Bronchial epithelial cell (primary cell): ENCODE data around the gene UNC5B. TPM values are rescaled to one million over a fixed set of nuclear protein-coding genes. Genes with fewer than 3 reads are reported as not detected.
A peak's percentile ranks its signal among the peaks of the same experiment; 100 is the strongest.

ENCODE experiments used
- DNase-seq: peaks from one replicate; pipeline ENCODE4 v3.0.0-alpha.2; 2010; ENCODE audit warnings: low read depth
- FAIRE-seq: peaks from 2 replicates; lab custom pipeline; 2011; peaks lifted over from hg19 to GRCh38; lab: Jason Lieb, UNC
- H3K27me3 ChIP-seq: 2 replicates; pipeline ENCODE4 v1.5.1; 2011; ENCODE audit warnings: low read length; ENCODE audit not compliant: control insufficient read depth, insufficient read depth
- H3K36me3 ChIP-seq: 2 replicates; pipeline ENCODE4 v1.5.1; 2011; ENCODE audit warnings: low read length; ENCODE audit not compliant: control insufficient read depth, insufficient read depth
- H3K4me3 ChIP-seq: 2 replicates; pipeline ENCODE4 v1.5.1; 2011; ENCODE audit warnings: mild to moderate bottlenecking, low read depth, low read length, control low read depth
- CTCF ChIP-seq: IDR thresholded peaks from 2 replicates; pipeline ENCODE4 v1.5.1; 2011; ENCODE audit warnings: mild to moderate bottlenecking, moderate library complexity, low read length, control low read depth, inconsistent platforms; ENCODE audit not compliant: insufficient read depth, severe bottlenecking
- total RNA-seq: library from RNA; depleted of rRNA; stranded (reverse); fragments of >200 nt; gene quantifications from 2 replicates; pipeline ENCODE4 v1.2.1, GENCODE V29; 2014

The UNC5B gene
- total RNA-seq, 1 donor from 2014 or later: 36.6 TPM

- no peak for DNase-seq
- TF ChIP-seq CTCF: no peak
- no peak for FAIRE-seq
- no peaks in the 10 kb centered on the region for H3K36me3 ChIP-seq
- no peak overlapping the region for H3K4me3 ChIP-seq
- no peaks in the 10 kb centered on the region for H3K27me3 ChIP-seq
These were observed 21.9 kb downstream of the UNC5B start for GRCh38 chr10:71234004-71234894.

- FAIRE-seq: no peak
These were observed 22.8 kb downstream of the UNC5B start for GRCh38 chr10:71234970-71235685.

GRCh38 chr10:71235808-71236207 lies 23.4 kb downstream of the UNC5B start:
- no peaks in the 10 kb centered on the region for H3K27me3 ChIP-seq
- DNase-seq (no peak), FAIRE-seq (no peak)
- H3K36me3 ChIP-seq: no peaks in the 10 kb centered on the region
- TF ChIP-seq CTCF: no peak
- H3K4me3 ChIP-seq: no peak overlapping the region

More at GRCh38 chr10:71234970-71235685, 22.8 kb downstream of the UNC5B start:
- DNase-seq: no peak
- no peak overlapping the region for H3K4me3 ChIP-seq
- no peaks in the 10 kb centered on the region for H3K36me3 ChIP-seq
- no peak for TF ChIP-seq CTCF
- no peaks in the 10 kb centered on the region for H3K27me3 ChIP-seq

GRCh38 chr10:71236286-71236685 lies 23.9 kb downstream of the UNC5B start:
- DNase-seq (no peak), FAIRE-seq (no peak)
- no peak overlapping the region for H3K4me3 ChIP-seq
- H3K27me3 ChIP-seq: no peaks in the 10 kb centered on the region
- TF ChIP-seq CTCF: no peak
- H3K36me3 ChIP-seq: no peaks in the 10 kb centered on the region

GRCh38 chr10:71236822-71237682 lies 24.7 kb downstream of the UNC5B start:
- H3K36me3 ChIP-seq: no peaks in the 10 kb centered on the region
- FAIRE-seq (peak; percentile 7), DNase-seq (no peak)
- no peak for TF ChIP-seq CTCF
- H3K27me3 ChIP-seq: no peaks in the 10 kb centered on the region
- no peak overlapping the region for H3K4me3 ChIP-seq
